RKO (cell line): ENCODE results near the gene RAB37.

ENCODE experiments used
- DNase-seq: peaks from one replicate; pipeline ENCODE4 v3.0.0-alpha.2; 2016; ENCODE audit warnings: low spot score

Gene RAB37

DNA sequence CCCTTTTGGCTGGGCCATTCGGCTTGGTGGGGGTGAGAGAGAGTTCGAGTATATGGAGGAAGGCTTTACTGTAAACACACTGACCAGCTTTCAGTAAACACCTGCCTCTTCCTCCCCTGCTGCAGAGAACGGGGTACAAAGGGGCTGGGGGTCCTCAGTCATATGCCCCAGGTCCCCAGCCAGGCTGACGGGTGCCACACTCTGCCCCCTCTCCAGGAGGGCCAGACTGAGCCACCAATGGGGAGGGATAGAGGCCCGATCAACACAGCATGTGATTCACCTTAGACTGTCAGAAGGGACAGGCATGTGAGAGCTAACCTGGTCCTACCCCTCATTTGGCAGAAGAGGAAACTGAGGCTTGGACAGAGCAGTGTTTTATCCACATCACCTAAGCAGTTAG lies 24.4 kb downstream of the RAB37 start:
- DNase-seq, result no peak

GRCh38 chr17:74761931-74762330 lies 24.9 kb downstream of the RAB37 start:
- no peak for DNase-seq

DNA sequence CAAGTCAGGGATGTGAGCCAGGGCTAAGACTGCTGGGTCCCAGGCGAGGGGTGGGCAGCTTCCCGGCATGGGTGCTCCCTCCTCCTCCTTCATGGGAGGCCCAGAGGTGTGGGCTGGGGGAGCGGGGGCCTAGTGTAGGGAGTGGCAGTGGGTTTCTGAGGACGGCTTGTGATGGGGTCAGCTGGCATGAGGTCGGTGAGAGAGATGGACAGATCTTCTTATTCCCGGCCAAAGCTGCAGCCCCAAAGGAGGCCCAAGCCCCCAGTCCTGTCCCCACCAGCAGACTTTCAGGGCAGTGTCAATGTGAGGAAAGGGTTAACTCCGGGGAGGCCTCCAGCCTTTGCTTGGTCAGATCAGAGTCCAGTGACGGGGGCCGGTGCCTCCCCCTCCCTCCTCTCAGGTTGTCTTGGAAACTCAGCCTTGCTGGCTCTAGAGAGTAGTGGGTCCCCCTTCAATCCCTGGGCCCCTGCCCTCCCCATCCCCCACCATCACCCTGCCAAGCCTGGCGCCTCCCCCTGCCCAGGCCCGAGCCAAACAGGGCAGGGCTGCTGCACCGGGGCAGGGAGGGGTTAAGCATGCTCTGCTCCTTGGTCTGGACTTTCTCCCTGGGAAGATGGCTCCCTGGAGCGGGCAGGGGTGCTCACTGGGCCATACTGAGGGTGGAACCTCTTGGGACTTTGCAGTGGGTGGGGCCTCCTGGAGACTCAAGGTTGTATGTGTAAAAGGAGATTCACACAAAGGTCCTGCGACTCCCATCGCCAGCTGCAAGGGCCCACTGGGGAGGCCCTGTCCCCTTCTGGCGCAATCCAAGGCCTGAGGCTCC lies 26.7 kb downstream of the RAB37 start:
- no peak for DNase-seq

DNA sequence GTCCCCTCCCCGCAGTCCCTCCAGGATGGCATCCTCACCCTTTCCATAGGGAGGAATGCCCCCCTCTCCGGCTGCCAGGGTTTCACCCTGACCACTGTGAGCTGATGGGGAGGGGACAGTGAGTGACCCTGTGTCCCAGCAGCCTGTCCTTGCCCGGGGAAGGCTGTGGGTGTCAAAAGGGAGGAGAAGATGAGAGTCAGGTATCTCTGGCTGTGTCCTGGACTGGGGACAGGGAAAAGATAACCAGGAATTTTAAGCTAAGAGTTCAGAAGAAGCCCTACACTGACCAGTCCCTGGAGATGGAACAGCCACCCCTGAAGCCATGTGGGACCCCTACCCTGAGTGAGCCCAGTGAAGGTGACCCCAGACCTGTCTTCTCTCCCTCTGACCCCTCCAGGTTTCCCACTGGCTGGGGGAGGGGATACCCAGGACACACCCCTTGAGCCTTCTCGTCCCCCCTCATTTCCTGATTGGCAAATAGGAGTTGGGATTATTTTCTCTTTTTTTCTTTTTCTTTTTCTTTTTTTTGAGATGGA lies 27.8 kb downstream of the RAB37 start:
- no peak for DNase-seq

DNA sequence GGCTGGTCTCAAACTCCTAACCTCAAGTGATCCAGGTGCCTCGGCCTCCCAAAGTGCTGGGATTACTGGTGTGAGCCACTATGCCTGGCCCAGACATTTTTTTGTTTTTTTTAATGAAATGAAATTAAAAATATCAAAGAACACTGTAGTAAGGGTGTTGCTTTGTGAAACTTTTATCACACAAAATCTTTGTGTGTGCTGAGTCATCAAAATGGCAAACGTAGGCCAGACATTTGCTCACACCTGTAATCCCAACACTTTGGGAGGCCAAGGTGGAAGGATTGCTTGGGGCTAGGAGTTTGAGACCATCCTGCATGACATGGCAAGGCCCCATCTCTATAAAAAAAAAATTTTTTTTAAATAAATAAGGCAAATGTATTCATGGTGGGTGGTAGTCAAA lies 29.4 kb downstream of the RAB37 start:
- DNase-seq, result no peak

DNA sequence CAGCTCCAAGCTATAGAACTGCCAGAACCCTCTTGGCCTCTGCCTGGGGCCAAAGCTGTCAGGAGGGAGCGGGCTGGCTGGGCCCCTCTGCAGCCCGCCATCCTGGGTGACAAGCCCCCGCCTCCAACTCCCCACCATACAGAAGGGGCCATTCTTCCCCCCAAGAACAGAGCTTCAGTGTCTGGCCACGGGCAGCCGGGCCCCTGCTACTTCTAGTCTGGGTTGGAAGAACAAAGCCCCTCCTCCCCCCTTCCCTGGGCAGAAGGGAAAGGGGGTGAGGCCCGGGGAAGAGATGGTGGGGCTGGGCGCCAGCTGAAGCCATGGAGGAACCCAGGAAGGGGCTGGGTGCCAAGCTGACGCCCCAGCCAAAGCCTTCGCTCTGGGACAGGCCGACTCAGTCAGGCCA lies 30.1 kb downstream of the RAB37 start:
- no peak for DNase-seq

DNA sequence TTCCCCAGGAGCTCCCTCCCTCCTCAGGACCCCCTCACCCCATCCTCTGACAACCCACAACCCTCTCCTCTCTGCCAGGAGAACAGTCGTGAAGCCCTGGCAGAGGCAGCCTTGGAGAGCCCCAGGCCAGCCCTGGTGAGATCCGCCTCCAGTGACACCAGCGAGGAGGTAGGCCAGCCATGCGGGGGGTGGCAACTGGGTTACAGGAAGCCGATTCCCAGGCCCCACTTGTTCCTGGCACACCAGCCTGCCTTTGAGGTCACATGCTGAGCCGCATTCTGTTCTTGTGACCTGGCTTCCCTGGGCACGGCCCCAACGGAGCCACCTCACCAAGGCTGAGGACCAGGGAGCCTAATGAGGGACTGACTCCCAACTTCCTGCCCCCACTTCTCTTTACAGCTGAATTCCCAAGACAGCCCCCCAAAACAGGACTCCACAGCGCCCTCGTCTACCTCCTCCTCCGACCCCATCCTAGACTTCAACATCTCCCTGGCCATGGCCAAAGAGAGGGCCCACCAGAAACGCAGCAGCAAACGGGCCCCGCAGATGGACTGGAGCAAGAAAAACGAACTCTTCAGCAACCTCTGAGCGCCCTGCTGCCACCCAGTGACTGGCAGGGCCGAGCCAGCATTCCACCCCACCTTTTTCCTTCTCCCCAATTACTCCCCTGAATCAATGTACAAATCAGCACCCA lies 31.2 kb downstream of the RAB37 start:
- peak; percentile 48 for DNase-seq

DNA sequence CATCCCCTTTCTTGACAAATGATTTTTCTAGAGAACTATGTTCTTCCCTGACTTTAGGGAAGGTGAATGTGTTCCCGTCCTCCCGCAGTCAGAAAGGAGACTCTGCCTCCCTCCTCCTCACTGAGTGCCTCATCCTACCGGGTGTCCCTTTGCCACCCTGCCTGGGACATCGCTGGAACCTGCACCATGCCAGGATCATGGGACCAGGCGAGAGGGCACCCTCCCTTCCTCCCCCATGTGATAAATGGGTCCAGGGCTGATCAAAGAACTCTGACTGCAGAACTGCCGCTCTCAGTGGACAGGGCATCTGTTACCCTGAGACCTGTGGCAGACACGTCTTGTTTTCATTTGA lies 31.7 kb downstream of the RAB37 start:
- no peak for DNase-seq

GRCh38 chr17:74769266-74769855 lies 32.3 kb downstream of the RAB37 start:
- DNase-seq, result no peak

- DNase-seq, result no peak
Measured at GRCh38 chr17:74769856-74770497, 32.9 kb downstream of the RAB37 start.

DNA sequence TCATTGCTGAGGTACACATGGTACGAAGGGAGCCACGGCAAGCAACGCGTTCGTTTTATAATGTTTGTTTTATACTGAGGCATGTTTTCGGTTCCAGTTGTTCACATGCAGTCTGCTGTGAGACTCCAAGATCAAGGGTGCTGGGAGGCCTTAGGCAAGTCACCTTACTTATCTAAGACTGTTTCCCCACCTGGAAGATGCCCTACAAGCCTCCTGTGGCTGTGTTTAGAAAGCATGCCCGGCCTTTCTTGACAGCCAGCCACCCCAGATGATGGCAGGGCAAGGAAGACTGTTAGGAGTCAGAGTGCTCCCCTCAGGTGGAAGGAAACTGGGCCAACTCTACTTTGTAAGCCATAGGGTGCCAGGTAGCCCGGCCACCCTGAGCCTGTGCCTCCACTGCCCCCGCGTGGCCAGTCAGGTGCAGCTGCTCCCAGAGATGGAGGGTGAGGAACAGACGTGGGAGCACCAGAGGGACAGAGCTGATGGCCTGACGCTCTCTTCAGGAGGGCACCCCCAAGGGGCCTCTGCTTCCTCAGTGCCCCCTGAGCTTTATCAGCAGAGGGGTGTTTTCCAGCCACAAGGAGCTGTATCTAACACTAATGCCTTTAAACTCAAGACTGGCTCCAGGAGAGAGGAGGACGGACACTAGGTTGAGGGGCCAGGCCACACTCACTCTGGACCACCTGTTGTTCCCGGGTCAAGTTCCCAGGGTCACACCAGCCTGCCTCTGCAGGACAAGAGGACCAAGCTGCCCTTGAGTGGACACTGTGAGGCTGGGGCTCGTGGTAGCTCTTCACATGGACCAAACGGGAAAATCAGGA lies 33.7 kb downstream of the RAB37 start:
- no peak for DNase-seq

DNA sequence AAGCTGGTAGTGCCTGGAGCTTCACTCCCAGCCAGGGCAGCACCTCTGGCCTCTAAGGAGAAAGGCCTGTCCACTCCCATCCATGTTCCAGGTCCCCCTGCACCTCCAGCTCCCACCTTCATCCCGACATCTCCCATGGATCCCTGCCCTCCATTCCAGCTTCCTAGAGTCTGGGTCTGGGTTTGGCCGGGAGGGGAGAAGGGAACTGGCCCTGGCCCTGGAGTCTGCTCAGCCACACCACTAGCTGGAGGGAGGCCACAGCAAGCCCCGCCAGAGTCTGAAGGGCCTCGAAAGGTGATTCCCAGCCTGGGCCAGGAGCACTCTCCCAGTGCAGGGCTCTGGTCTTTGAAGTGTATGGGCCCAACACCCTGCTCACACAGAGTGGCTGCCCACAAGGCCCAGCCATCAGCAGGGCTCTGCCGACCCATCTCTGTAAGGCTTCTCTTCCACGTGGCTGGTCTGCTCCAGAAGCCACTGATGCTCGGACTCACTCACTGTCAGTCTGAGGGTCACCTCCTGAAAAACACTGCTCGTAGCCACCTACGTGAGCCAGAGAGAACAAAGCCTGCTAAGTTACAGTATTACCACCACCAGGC lies 34.4 kb downstream of the RAB37 start:
- no peak for DNase-seq

GRCh38 chr17:74772053-74772452 lies 35.0 kb downstream of the RAB37 start:
- no peak for DNase-seq

DNA sequence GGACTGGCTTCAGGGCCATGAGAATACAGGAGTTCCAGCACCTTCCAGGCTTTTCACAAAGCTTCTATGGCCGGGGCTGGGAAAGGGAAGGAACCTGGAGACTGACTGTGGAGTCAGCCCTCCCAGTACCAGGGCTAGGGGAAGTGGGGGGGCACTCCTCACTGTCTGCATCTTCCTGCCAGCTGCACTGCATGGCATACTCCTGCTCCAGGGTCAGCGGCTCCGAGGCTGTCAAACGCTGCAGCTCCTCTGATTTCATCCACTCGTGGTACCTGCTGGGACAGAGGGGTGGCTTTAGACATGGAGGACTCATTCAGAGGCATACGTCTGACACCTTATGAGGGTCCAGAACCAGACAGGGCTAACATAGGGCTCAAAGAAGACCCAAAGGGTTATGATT lies 36.4 kb downstream of the RAB37 start:
- DNase-seq, result no peak

GRCh38 chr17:74773871-74774286 lies 36.8 kb downstream of the RAB37 start:
- peak; percentile 28 for DNase-seq

DNA sequence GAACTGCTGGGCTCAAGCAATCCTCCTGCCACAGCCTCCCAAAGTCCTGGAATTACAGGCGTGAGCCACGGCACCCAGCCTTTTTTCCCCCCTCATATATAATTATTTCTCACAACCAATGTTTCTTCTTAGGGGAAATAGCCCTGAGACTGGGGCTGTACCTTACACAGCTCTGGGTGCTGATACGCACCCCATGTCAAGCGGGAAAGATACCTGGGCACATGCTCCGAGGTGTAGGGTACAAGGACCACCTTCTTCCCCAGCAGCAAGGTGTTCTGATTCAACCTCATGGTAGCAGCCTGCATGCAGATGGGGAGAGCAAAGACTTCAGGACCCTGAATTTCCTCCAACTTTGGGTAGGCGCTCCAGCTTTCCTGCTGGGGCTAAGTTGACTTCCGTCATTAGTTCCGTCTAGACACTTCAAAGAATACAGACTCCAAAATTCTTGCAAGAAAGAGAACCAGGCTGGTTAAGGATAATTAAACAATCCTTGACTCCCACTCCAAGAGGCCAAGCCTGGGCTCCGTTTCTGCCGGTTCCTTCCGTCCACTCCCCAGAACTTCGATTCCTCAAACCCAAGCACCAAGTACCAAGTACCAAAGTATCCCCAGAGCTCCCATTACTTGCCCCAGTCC lies 38.5 kb downstream of the RAB37 start:
- DNase-seq, result peak; percentile 16

DNA sequence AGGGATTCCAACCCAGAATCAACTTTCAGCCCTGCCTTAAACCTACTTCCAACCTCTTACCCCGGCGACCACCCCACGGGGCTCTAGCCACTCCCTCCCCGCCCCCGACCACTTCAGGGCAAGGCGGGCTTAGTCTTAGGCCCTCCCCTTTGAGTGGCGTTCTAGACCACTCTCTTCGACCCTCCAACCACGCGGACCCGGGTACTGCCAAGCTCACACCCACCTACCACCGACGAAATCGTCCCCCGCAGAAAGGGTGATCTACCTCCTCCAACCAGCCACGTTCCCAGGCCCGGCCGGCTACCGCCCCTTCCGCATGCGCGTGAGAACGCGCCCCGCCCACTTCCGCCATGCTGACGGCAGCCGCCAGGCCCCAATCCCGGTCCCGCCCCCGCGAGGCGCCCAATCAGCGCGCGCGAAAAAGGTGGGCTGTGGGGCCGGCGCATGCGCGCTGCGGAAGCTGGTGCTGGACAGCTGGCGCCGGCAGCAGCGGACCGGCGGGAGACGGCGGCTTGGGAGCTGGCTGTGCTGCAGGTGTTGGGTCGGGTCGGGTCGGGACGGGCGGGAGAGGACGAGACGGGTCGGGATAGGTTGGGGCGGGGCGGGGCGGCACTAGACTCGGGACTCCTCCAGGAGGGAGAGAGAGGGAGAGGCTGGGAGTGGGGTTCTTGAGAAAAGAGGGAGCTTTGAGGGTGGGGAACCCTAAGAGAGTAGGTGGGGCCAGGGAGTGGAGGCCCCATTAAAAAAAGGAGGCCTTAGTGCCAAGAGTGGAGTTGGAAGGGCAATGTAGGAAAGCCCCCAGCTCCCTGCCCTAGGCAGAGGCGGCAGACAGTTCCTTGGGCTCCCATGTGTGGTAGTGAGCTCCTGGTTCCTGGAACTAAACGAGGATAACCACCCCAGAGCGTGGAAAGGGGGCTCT lies 39.2 kb downstream of the RAB37 start, which contains the start of gene NAT9:
Gene NAT9 (minus strand): TSS at position 302 of the 919 bp plus-strand sequence. CDS start 647 bp downstream, outside the sequence.
- peak; percentile 95 for DNase-seq

DNA sequence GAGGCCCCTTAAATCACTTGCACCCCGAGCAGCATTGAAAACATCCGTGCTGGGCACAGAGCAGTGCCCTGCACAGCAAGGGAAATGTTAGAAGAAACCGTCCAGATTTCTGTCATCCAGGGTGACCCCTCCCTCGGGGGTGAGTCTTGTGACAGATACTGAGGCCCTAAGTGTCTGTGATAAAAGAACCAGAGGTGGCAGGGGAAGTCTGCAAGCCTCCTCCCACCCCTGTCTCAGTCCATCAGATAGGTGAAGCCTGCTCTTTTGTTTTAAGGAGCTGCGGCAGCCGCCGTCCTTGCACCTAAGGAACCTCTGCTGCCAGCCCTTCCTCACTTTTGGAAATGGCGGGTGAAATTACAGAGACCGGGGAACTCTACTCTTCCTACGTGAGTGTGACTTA lies 39.9 kb downstream of the RAB37 start:
- DNase-seq, result no peak

DNA sequence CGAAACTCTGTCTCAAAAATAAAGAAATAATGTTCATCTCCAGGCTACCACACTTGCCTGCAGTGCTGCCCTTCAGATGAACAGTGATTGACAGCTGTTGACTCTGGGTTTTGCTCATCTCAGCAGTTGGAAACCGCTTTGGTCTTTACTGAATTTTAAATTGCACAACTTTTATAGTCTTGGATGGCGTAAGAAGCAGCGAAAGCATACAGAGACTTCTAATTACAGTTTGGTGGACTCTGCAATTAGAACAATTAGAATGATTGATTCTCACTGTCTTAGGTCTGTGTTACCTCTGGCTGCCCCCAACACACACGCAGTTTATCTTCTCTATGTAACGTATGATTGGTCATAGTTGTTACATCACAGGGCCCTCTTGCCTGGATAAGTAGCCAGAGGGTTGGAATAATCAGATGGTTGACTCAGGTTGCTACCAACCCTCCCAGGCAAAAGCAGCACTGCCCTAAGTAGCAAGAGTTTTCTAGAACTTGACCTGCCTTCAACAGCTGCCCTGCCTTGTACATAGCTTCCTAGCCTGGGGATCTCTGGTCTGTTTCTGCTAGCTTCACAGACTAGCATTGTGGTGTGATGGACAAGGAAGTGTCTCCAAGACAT lies 41.0 kb downstream of the RAB37 start:
- DNase-seq, result no peak
